Caco-2 (cell line): ENCODE data around the gene MRPL24. TPM values are rescaled to one million over a fixed set of nuclear protein-coding genes. Genes with fewer than 3 reads are reported as not detected.

Experiments used
- BruUV-seq: library from RNA; stranded (reverse); fragments of 400-500 nt; replicated peaks from 2 replicates; lab custom pipeline; 2021; lab: Mats Ljungman, UMichigan
- CTCF ChIA-PET: fragments of 300-600 bp; sonication (Branson Sonifier 250); formaldehyde crosslinking; loops from one replicate; lab custom pipeline; 2022; ENCODE audit warnings: antibody characterized with exemption; lab: Charles Lee
- POLR2A ChIA-PET: fragments of 300-600 bp; sonication (Branson Sonifier 250); formaldehyde crosslinking; loops from one replicate; lab custom pipeline; 2022; ENCODE audit warnings: antibody characterized with exemption; lab: Charles Lee
- DNase-seq, 2 experiments: peaks; one replicate each; pipeline versions ENCODE4 v3.0.0 to v3.0.0-alpha.2; 2020 to 2022
- H3K27me3 ChIP-seq: replicated peaks from 2 replicates; pipeline ENCODE4 v1.6.0; 2011; ENCODE audit warnings: low read length; ENCODE audit not compliant: control insufficient read depth, insufficient read depth
- H3K36me3 ChIP-seq: 2 replicates; pipeline ENCODE4 v1.5.1; 2011; ENCODE audit warnings: low read length; ENCODE audit not compliant: control insufficient read depth, insufficient read depth
- H3K4me1 ChIP-seq: fragments of 250-450 bp; sonication (Bioruptor Pico); 2 replicates; pipeline ENCODE4 v1.5.1; 2020; ENCODE audit warnings: mild to moderate bottlenecking
- H3K4me3 ChIP-seq: 2 replicates; pipeline ENCODE4 v1.5.1; 2011; ENCODE audit warnings: low read depth, mild to moderate bottlenecking, control low read depth, low read length
- H3K9me3 ChIP-seq: fragments of 250-450 bp; sonication (Bioruptor Pico); 2 replicates; pipeline ENCODE4 v1.5.1; 2020; ENCODE audit warnings: mild to moderate bottlenecking, moderate library complexity
- H3K27ac Mint-ChIP-seq: one replicate; pipeline ENCODE4 v1.8.0; 2022; ENCODE audit warnings: mixed read lengths; ENCODE audit not compliant: unreplicated experiment
- H3K27me3 Mint-ChIP-seq: one replicate; pipeline ENCODE4 v1.8.0; 2022; ENCODE audit warnings: mixed read lengths; ENCODE audit not compliant: insufficient read depth, unreplicated experiment
- H3K36me3 Mint-ChIP-seq: one replicate; pipeline ENCODE4 v1.8.0; 2022; ENCODE audit warnings: mild to moderate bottlenecking, mixed read lengths; ENCODE audit not compliant: insufficient read depth, unreplicated experiment
- H3K4me1 Mint-ChIP-seq: one replicate; pipeline ENCODE4 v1.8.0; 2022; ENCODE audit warnings: low read depth, mixed read lengths; ENCODE audit not compliant: unreplicated experiment
- H3K4me3 Mint-ChIP-seq: one replicate; pipeline ENCODE4 v1.8.0; 2022; ENCODE audit warnings: mild to moderate bottlenecking, moderate library complexity, mixed read lengths; ENCODE audit not compliant: unreplicated experiment
- H3K9me3 Mint-ChIP-seq: one replicate; pipeline ENCODE4 v1.8.0; 2022; ENCODE audit warnings: mixed read lengths; ENCODE audit not compliant: unreplicated experiment
- intact Hi-C: fragments of 100-400 bp; cut with micrococcal nuclease; formaldehyde crosslinking; loops from one replicate; pipeline ENCODE4 v1.10.0; 2022; ENCODE audit not compliant: unreplicated experiment
- total RNA-seq: library from RNA; stranded (reverse); gene quantifications from 2 replicates; pipeline ENCODE4 v1.2.3, GENCODE V29; 2022
- TF ChIP-seq, protein P1 (sequence below), 2 experiments: fragments of 200-600 bp in 1 of 2; IDR thresholded peaks; 1 replicate in 1 of 2; 2 replicates in 1 of 2; pipeline versions ENCODE4 v1.5.1 to v1.8.0; 2011 to 2022; ENCODE audit warnings: antibody characterized with exemption in 1 of 2, control low read depth in 1 of 2, inconsistent platforms in 1 of 2, low read depth in 1 of 2, low read length in 1 of 2, mild to moderate bottlenecking in 1 of 2, moderate library complexity in 1 of 2; ENCODE audit not compliant: insufficient read depth in 1 of 2, severe bottlenecking in 1 of 2, unreplicated experiment in 1 of 2

Gene MRPL24
- total RNA-seq, 1 experiment from 2014 or later: 52.6 TPM

DNA sequence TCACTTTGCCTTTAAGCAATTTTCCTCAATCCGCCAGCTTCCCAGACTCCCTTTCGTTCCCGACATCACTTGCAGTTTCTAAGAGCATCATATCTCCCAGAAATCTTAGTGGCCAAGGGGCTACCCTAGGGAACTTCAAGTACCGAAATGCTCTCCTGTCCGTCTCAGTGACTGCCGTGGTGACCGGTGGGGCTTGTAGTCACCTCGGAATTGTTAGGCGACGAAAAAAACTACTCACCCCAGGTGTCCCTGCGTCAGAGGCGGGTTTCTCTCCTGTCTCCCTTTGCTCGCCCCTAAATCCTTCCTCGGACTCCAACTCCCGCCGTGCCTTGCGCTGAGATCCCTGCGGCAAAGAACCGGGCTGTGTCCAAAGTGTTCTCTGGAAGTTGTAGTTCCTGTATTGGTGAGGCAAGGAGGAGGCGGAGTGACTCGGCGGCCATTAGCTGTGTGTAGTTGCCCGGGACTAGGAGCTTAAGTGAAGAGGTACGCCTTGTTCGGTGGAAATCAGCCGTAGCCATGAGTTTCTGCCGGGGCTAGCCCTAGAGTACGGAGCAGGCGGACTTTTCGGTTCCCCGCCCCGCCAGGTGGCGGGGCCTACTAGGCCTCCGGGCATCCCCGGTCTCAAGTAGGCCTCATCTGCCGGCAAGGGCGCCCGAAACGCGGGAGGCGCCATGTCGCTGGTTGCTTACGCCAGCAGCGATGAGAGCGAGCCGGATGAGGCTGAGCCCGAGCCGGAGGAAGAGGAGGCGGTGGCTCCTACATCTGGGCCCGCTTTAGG is 26.4 kb upstream of the MRPL24 start, which contains the start of gene PRCC:
Gene PRCC, plus strand, starts transcription at position 435 of the 778 bp plus-strand sequence. Its CDS starts 237 bp downstream, at position 672.
- no peak within 1 kb of the TSS for H3K27ac Mint-ChIP-seq
- BruUV-seq: TSS peak; percentile 39
- Histone ChIP-seq H3K9me3 (no peaks in the 10 kb centered on the region), H3K4me3 (peak within 1 kb of the TSS; percentile 93), H3K4me1 (peaks cover 8% of the 10 kb centered on the region; the same call in 1 of the 2 replicates), H3K36me3 (peaks cover 4% of the 10 kb centered on the region), H3K27me3 (no peaks in the 10 kb centered on the region)
- H3K36me3 Mint-ChIP-seq: peaks cover 27% of the 10 kb centered on the region
- peak; percentile 98 to 99 for DNase-seq
- POLR2A ChIA-PET: interaction anchor here (0.5 to 2.6 kb wide), 10 partner anchors 9 to 1487 kb away, joined by 3 to 28 read pairs (median 8); partner anchors contain the start of genes HDGF, ISG20L2, METTL25B and MRPL24
- H3K9me3 Mint-ChIP-seq: no peaks in the 10 kb centered on the region
- CTCF ChIA-PET: interaction anchor here (0.6 to 1.4 kb wide), 8 partner anchors 15 to 78 kb away, joined by 3 to 13 read pairs (median 4); partner anchors contain the start of genes HDGF, ISG20L2, METTL25B and MRPL24
- intact Hi-C loops: loop anchor here (1.0 kb wide), 5 partner anchors 16 to 78 kb away; partner anchors contain the start of genes HDGF, ISG20L2, METTL25B and MRPL24
- no peak within 1 kb of the TSS for H3K4me3 Mint-ChIP-seq
- no peaks in the 10 kb centered on the region for H3K27me3 Mint-ChIP-seq
- TF ChIP-seq, protein P1, sequence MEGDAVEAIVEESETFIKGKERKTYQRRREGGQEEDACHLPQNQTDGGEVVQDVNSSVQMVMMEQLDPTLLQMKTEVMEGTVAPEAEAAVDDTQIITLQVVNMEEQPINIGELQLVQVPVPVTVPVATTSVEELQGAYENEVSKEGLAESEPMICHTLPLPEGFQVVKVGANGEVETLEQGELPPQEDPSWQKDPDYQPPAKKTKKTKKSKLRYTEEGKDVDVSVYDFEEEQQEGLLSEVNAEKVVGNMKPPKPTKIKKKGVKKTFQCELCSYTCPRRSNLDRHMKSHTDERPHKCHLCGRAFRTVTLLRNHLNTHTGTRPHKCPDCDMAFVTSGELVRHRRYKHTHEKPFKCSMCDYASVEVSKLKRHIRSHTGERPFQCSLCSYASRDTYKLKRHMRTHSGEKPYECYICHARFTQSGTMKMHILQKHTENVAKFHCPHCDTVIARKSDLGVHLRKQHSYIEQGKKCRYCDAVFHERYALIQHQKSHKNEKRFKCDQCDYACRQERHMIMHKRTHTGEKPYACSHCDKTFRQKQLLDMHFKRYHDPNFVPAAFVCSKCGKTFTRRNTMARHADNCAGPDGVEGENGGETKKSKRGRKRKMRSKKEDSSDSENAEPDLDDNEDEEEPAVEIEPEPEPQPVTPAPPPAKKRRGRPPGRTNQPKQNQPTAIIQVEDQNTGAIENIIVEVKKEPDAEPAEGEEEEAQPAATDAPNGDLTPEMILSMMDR (IDR thresholded peaks at IDR 0.05; ENCODE audit: insufficient read depth in 1 of 2, low read depth in 1 of 2, low read length in 1 of 2, severe bottlenecking in 1 of 2, unreplicated experiment in 1 of 2): no peak
- H3K4me1 Mint-ChIP-seq: peaks cover 39% of the 10 kb centered on the region

DNA sequence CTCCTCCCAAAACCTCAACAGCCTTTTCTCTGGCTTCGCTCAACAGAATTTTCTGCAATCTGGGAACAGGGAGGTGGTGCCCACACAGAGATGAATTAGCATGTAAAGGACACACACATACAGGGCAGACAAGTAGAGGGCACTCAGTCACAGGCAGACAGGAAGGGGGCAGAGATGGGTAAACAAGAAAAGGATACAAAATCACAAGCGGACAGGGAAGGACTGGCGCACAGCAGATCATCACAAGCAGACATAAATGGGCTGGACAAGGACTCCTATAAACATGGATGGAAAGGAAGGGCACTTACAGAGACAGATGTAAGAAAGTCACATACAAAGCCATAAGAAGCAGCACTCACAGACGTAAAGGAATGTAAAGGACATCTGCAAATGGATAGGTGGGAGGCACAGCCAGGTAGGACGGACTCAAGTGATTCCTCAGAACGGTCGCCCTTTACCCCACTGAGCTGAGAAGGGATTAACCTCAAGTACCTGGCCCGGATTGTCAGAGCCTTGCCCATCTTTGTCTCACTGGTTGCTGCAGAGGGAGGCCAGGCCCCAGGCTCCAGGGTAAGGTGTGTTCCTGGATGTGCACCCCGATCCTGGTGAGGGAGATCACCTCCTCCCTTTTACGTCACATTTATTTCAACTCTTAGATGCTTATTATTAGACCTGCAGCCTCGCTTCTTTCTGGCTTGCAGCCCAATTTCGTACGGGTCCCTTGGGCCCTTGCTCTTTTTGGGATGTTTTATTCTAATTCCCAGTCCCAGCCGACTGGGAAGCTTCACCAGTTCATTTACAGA is 25.6 kb upstream of the MRPL24 start:
- no peak overlapping the region for H3K27ac Mint-ChIP-seq
- peaks cover 4% of the 10 kb centered on the region for H3K36me3 ChIP-seq
- no peaks in the 10 kb centered on the region for H3K27me3 Mint-ChIP-seq
- H3K4me3 Mint-ChIP-seq: no peak overlapping the region
- no peaks in the 10 kb centered on the region for H3K9me3 ChIP-seq
- peak overlapping the region; percentile 45 for H3K4me3 ChIP-seq
- peak in 1 of 2 experiments; percentile 15 for DNase-seq
- H3K4me1 Mint-ChIP-seq: peaks cover 34% of the 10 kb centered on the region
- H3K4me1 ChIP-seq: peaks cover 8% of the 10 kb centered on the region; the same call in 1 of the 2 replicates
- CTCF ChIA-PET: interaction anchor here (0.7 to 1.4 kb wide), 6 partner anchors 23 to 77 kb away, joined by 3 to 13 read pairs (median 6); partner anchors contain the start of genes ISG20L2, METTL25B and MRPL24
- peaks cover 26% of the 10 kb centered on the region for H3K36me3 Mint-ChIP-seq
- POLR2A ChIA-PET: interaction anchor here (0.5 to 2.6 kb wide), 9 partner anchors 8 to 82 kb away, joined by 3 to 28 read pairs (median 8); partner anchors contain the start of genes HDGF, ISG20L2, METTL25B and MRPL24
- intact Hi-C loops: loop anchor here (1.0 kb wide), 5 partner anchors 15 to 77 kb away; partner anchors contain the start of genes HDGF, ISG20L2, METTL25B and MRPL24
- TF ChIP-seq, protein P1 (IDR thresholded peaks at IDR 0.05; ENCODE audit: insufficient read depth in 1 of 2, low read depth in 1 of 2, low read length in 1 of 2, severe bottlenecking in 1 of 2, unreplicated experiment in 1 of 2): no peak
- BruUV-seq: TSS peak; percentile 77
- H3K9me3 Mint-ChIP-seq: no peaks in the 10 kb centered on the region
- H3K27me3 ChIP-seq: no peaks in the 10 kb centered on the region
